B cell (primary cell): Measurements from ENCODE around the gene CARNS1. TPM values are rescaled to one million over a fixed set of nuclear protein-coding genes. Genes with fewer than 3 reads are reported as not detected.

Source experiments
- ATAC-seq: fragments of 200-7000 bp; cut with Tn5 transposase; one replicate; pipeline ENCODE4 v1.10.0; 2021; ENCODE audit warnings: low read depth, mild to moderate bottlenecking, moderate number of reproducible peaks, moderate library complexity
- CTCF ChIA-PET: fragments of 350-600 bp; sonication (Branson Sonifier 250); formaldehyde crosslinking; loops from one replicate; lab custom pipeline; 2021; ENCODE audit warnings: antibody characterized with exemption, inconsistent platforms; lab: Charles Lee
- POLR2A ChIA-PET: fragments of 350-600 bp; sonication (Branson Sonifier 250); formaldehyde crosslinking; loops from one replicate; lab custom pipeline; 2021; ENCODE audit warnings: antibody characterized with exemption; lab: Charles Lee
- DNase-seq: peaks from one replicate; pipeline ENCODE4 v3.0.0; 2013
- H2AFZ ChIP-seq: 2 replicates; pipeline ENCODE4 v1.6.1; 2012; ENCODE audit warnings: mild to moderate bottlenecking, low read depth, low read length; ENCODE audit not compliant: insufficient read depth, poor library complexity, severe bottlenecking
- H3K27ac ChIP-seq, 2 donors: 1 replicate in 1 of 2; 2 replicates in 1 of 2; pipeline ENCODE4 v1.5.1; 2012 to 2013; ENCODE audit warnings: low read length in 2 of 2, mild to moderate bottlenecking in 2 of 2, moderate library complexity in 1 of 2
- H3K27me3 ChIP-seq, 4 experiments: fragments of 200-600 bp in 1 of 4; sonication (generic) in 1 of 4; replicated peaks in 1 of 4; 1 replicate in 2 of 4; 2 replicates in 2 of 4; pipeline versions ENCODE4 v1.6.1 to v1.7.0; 2013 to 2016; ENCODE audit warnings: low read length in 3 of 4, mild to moderate bottlenecking in 2 of 4, mixed read lengths in 1 of 4, moderate library complexity in 1 of 4; ENCODE audit not compliant: insufficient read depth in 4 of 4, control insufficient read depth in 3 of 4; ENCODE audit errors: control extremely low read depth in 1 of 4
- H3K36me3 ChIP-seq, 2 experiments: replicated peaks in 1 of 2; 1 replicate in 1 of 2; 2 replicates in 1 of 2; pipeline versions ENCODE4 v1.6.1 to v1.7.1; 2013; ENCODE audit warnings: low read length in 1 of 2; ENCODE audit not compliant: insufficient read depth in 2 of 2, control insufficient read depth in 1 of 2; ENCODE audit errors: control extremely low read depth in 1 of 2, extremely low read depth in 1 of 2
- H3K4me1 ChIP-seq, 2 donors: fragments of 200-600 bp in 1 of 2; sonication (generic) in 1 of 2; 1 replicate in 1 of 2; 2 replicates in 1 of 2; pipeline versions ENCODE4 v1.5.1 to v1.6.1; 2013 to 2017; ENCODE audit warnings: low read length in 2 of 2; ENCODE audit not compliant: control insufficient read depth in 2 of 2, insufficient read depth in 2 of 2
- H3K4me2 ChIP-seq: replicated peaks from 2 replicates; pipeline ENCODE3; 2012; ENCODE audit warnings: mild to moderate bottlenecking, low read depth, low read length; ENCODE audit not compliant: poor library complexity, severe bottlenecking
- H3K4me3 ChIP-seq, 5 experiments: fragments of 200-600 bp in 1 of 5; sonication (generic) in 1 of 5; 1 replicate in 3 of 5; 2 replicates in 2 of 5; pipeline versions ENCODE4 v1.5.1 to v1.7.0; 2011 to 2016; ENCODE audit warnings: low read length in 4 of 5, mild to moderate bottlenecking in 4 of 5, low read depth in 2 of 5, control low read depth in 1 of 5, moderate library complexity in 1 of 5; ENCODE audit not compliant: insufficient read depth in 1 of 5; ENCODE audit errors: control extremely low read depth in 1 of 5, extremely low read depth in 1 of 5
- H3K79me2 ChIP-seq: fragments of 200-600 bp; sonication (generic); one replicate; pipeline ENCODE4 v1.6.0; 2016; ENCODE audit warnings: low read length; ENCODE audit not compliant: control insufficient read depth, insufficient read depth
- H3K9ac ChIP-seq: fragments of 200-600 bp; sonication (generic); 2 replicates; pipeline ENCODE4 v1.6.1; 2017; ENCODE audit warnings: mild to moderate bottlenecking, low read length, moderate library complexity
- H3K9me3 ChIP-seq, 3 donors: one replicate each; pipeline versions ENCODE4 v1.6.1 to v1.7.1; 2013; ENCODE audit warnings: low read length in 2 of 3; ENCODE audit not compliant: control insufficient read depth in 2 of 3, insufficient read depth in 1 of 3; ENCODE audit errors: control extremely low read depth in 1 of 3
- H4K20me1 ChIP-seq: 2 replicates; pipeline ENCODE4 v1.6.0; 2012; ENCODE audit warnings: mild to moderate bottlenecking, low read length; ENCODE audit not compliant: insufficient read depth, control insufficient read depth, poor library complexity, severe bottlenecking
- H3K27ac Mint-ChIP-seq: one replicate; pipeline ENCODE4 v1.8.0; 2021; ENCODE audit warnings: mixed read lengths
- H3K27me3 Mint-ChIP-seq: one replicate; pipeline ENCODE4 v1.8.0; 2021; ENCODE audit warnings: mixed read lengths
- H3K4me1 Mint-ChIP-seq: one replicate; pipeline ENCODE4 v1.8.0; 2021; ENCODE audit warnings: mixed read lengths
- H3K4me3 Mint-ChIP-seq: one replicate; pipeline ENCODE4 v1.8.0; 2021; ENCODE audit warnings: mixed read lengths
- H3K9me3 Mint-ChIP-seq: one replicate; pipeline ENCODE4 v1.8.0; 2022; ENCODE audit warnings: mixed read lengths; ENCODE audit not compliant: insufficient read depth
- CTCF ChIP-seq: fragments of 200-600 bp; IDR thresholded peaks from one replicate; pipeline ENCODE4 v1.8.0; 2022; ENCODE audit warnings: antibody characterized with exemption, mild to moderate bottlenecking
- EZH2 ChIP-seq: IDR thresholded peaks from 2 replicates; pipeline ENCODE4 v1.6.1; 2012; ENCODE audit warnings: borderline replicate concordance, low read depth, mild to moderate bottlenecking, moderate library complexity, low read length; ENCODE audit not compliant: insufficient read depth, poor library complexity, severe bottlenecking
- WGBS: methylation state at CpG from one replicate; pipeline ENCODE4 v1.1.5; 2013; ENCODE audit warnings: missing lambda C conversion rate; ENCODE audit not compliant: insufficient coverage; 5-methylcytosine and 5-hydroxymethylcytosine counted together
- intact Hi-C: fragments of 100-400 bp; cut with micrococcal nuclease; formaldehyde crosslinking; loops from one replicate; pipeline ENCODE4 v1.10.0; 2022
- polyA plus RNA-seq: library from polyadenylated mRNA; depleted of rRNA; stranded (reverse); fragments of >200 nt; gene quantifications from 2 replicates; pipeline ENCODE4 v1.2.3, GENCODE V29; 2012
- total RNA-seq, 2 donors: library from RNA; stranded (reverse); fragments of 120-200 nt in 1 of 2; gene quantifications; 1 replicate in 1 of 2; 2 replicates in 1 of 2; pipeline versions ENCODE4 v1.2.3 to v1.2.4, GENCODE V29; 2013 to 2022

The CARNS1 gene
- total and polyA plus RNA-seq, 2 donors (not counting 1 experiment from before 2014, with no cell fraction given), result 24.1 to 41.1 TPM

GRCh38 chr11:67405196-67405567 is 10.3 kb upstream of the CARNS1 start:
- CTCF ChIA-PET, result interaction anchor here (2.6 to 5.7 kb wide), 4 partner anchors 8 to 64 kb away, joined by 12 to 121 read pairs (median 56); partner anchors contain the start of gene TMEM134
- Histone ChIP-seq H3K27ac (peak overlapping the region; percentile 63 to 83), H4K20me1 (peaks cover 60% of the 10 kb centered on the region), H3K4me1 (peaks cover 81 to 88% of the 10 kb centered on the region in 2 donors), H3K9me3 (peaks cover 0 to 2% (median 0%) of the 10 kb centered on the region in 3 donors), H3K36me3 (peaks cover 0 to 54% of the 10 kb centered on the region in 2 experiments), H3K4me3 (peak overlapping the region in 4 of 5 experiments; percentile 92 to 99 (median 98)), H3K27me3 (no peaks in the 10 kb centered on the region), H2AFZ (no peak overlapping the region), H3K79me2 (peaks cover 81% of the 10 kb centered on the region), H3K9ac (peak overlapping the region; percentile 89), H3K4me2 (peak overlapping the region; percentile 89)
- Mint-ChIP-seq H3K27ac (peak overlapping the region; percentile 100), H3K27me3 (no peaks in the 10 kb centered on the region), H3K4me3 (peak overlapping the region; percentile 93), H3K4me1 (peaks cover 77% of the 10 kb centered on the region), H3K9me3 (no peaks in the 10 kb centered on the region)
- ATAC-seq, result no peak
- 92% methylated on average over 4 of the region's 6 CpGs for WGBS
- TF ChIP-seq EZH2, result no peak
- TF ChIP-seq CTCF, result no peak
- intact Hi-C loops, result loop anchor here (10.0 kb wide), 1 partner anchor 180 kb away; the partner anchor contains the start of gene GSTP1
- POLR2A ChIA-PET, result interaction anchor here (2.7 to 6.8 kb wide), 6 partner anchors 8 to 62 kb away, joined by 8 to 195 read pairs (median 97); partner anchors contain the start of genes CARNS1, PTPRCAP, RPS6KB2 and TMEM134
- DNase-seq, result no peak
